Prostate gland (tissue), 2 donors: Measurements from ENCODE around the gene EIF2D. TPM values are rescaled to one million over a fixed set of nuclear protein-coding genes. Genes with fewer than 3 reads are reported as not detected.

Experiments
- DNase-seq: peaks from one replicate; pipeline ENCODE4 v3.0.0-alpha.2; 2019; ENCODE audit warnings: low spot score
- H3K27ac ChIP-seq, 2 donors: fragments of 200-600 bp; sonication (generic); 2 replicates each; pipeline ENCODE4 v1.5.1; 2017 to 2019
- H3K27me3 ChIP-seq: fragments of 200-600 bp; sonication (generic); replicated peaks from 2 replicates; pipeline ENCODE4 v1.5.1; 2019; ENCODE audit not compliant: insufficient read depth
- H3K36me3 ChIP-seq, 2 donors: fragments of 200-600 bp; sonication (generic); 1 replicate in 1 of 2; 2 replicates in 1 of 2; pipeline versions ENCODE4 v1.5.1 to v1.8.1; 2017 to 2019
- H3K4me1 ChIP-seq: fragments of 200-600 bp; sonication (generic); replicated peaks from 2 replicates; pipeline ENCODE4 v1.5.1; 2019
- H3K4me3 ChIP-seq, 2 donors: fragments of 200-600 bp; sonication (generic); 2 replicates each; pipeline ENCODE4 v1.5.1; 2017 to 2019
- H3K9me3 ChIP-seq: fragments of 200-600 bp; sonication (generic); 2 replicates; pipeline ENCODE4 v1.5.1; 2017
- POLR2A ChIP-seq: fragments of 450-650 bp; IDR thresholded peaks from one replicate; pipeline ENCODE4 v1.6.1; 2016; ENCODE audit warnings: antibody characterized with exemption, mild to moderate bottlenecking
- POLR2AphosphoS5 ChIP-seq: sonication (generic); formaldehyde crosslinking; IDR thresholded peaks from one replicate; pipeline ENCODE4 v1.6.1; 2017; ENCODE audit warnings: antibody characterized with exemption
- WGBS: methylation state at CpG from one replicate; pipeline ENCODE4 v1.1.5; 2018; 5-methylcytosine and 5-hydroxymethylcytosine counted together
- intact Hi-C: fragments of 100-400 bp; cut with DNase I; formaldehyde crosslinking; loops from one replicate; pipeline ENCODE4 v1.14.2; 2022
- total RNA-seq, 2 donors: library from RNA; depleted of rRNA; stranded (reverse); fragments of >200 nt; gene quantifications; one replicate each; pipeline ENCODE4 v1.1.0, GENCODE V29; 2016
- TF ChIP-seq, protein P1 (sequence below), 4 experiments: fragments of 200-600 bp in 2 of 4; fragments of 450-650 bp in 2 of 4; sonication (generic) in 2 of 4; IDR thresholded peaks; 1 replicate in 3 of 4; 2 replicates in 1 of 4; pipeline ENCODE4 v1.5.1; 2016 to 2019; ENCODE audit warnings: antibody characterized with exemption in 4 of 4, mild to moderate bottlenecking in 2 of 4, moderate library complexity in 2 of 4

The EIF2D gene
- total RNA-seq, 2 donors from 2014 or later: 42.8 to 60.2 TPM

DNA sequence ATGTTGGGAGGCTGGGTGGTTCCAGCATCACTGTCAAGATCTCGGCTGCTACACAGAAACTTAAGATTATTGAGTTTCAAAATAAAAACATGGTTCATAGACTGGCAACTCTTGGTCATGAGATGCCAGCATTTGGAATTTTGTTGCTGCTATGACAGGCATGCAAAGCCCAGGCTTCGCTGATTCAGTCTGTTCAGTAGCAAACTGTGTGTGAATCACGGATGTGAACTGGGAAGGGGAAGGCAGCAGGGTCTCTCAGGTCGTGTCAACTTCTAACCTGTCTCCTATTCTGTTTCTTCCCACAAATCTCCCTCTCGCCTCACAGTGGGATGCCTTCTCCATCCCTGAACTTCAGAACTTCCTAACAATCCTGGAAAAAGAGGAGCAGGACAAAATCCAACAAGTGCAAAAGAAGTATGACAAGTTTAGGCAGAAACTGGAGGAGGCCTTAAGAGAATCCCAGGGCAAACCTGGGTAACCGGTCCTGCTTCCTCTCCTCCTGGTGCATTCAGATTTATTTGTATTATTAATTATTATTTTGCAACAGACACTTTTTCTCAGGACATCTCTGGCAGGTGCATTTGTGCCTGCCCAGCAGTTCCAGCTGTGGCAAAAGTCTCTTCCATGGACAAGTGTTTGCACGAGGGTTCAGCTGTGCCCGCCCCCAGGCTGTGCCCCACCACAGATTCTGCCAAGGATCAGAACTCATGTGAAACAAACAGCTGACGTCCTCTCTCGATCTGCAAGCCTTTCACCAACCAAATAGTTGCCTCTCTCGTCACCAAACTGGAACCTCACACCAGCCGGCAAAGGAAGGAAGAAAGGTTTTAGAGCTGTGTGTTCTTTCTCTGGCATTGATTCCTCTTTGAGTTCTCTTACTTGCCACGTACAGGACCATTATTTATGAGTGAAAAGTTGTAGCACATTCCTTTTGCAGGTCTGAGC is 25.5 kb downstream of the EIF2D start:
- peaks cover 8% of the 10 kb centered on the region for H3K4me1 ChIP-seq
- no peak overlapping the region for H3K4me3 ChIP-seq
- peak overlapping the region; percentile 59 to 63 for H3K27ac ChIP-seq
- no peaks in the 10 kb centered on the region for H3K27me3 ChIP-seq
- intact Hi-C loops: no loop called here
- H3K36me3 ChIP-seq: no peaks in the 10 kb centered on the region
- WGBS: 40% methylated on average over 13 of the region's 13 CpGs
- no peaks in the 10 kb centered on the region for H3K9me3 ChIP-seq
- peak; percentile 77 for DNase-seq
- TF ChIP-seq, protein P1, sequence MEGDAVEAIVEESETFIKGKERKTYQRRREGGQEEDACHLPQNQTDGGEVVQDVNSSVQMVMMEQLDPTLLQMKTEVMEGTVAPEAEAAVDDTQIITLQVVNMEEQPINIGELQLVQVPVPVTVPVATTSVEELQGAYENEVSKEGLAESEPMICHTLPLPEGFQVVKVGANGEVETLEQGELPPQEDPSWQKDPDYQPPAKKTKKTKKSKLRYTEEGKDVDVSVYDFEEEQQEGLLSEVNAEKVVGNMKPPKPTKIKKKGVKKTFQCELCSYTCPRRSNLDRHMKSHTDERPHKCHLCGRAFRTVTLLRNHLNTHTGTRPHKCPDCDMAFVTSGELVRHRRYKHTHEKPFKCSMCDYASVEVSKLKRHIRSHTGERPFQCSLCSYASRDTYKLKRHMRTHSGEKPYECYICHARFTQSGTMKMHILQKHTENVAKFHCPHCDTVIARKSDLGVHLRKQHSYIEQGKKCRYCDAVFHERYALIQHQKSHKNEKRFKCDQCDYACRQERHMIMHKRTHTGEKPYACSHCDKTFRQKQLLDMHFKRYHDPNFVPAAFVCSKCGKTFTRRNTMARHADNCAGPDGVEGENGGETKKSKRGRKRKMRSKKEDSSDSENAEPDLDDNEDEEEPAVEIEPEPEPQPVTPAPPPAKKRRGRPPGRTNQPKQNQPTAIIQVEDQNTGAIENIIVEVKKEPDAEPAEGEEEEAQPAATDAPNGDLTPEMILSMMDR (IDR thresholded peaks at IDR 0.05): no peak
- TF ChIP-seq POLR2A (no peak), POLR2AphosphoS5 (peak; percentile 71)

DNA sequence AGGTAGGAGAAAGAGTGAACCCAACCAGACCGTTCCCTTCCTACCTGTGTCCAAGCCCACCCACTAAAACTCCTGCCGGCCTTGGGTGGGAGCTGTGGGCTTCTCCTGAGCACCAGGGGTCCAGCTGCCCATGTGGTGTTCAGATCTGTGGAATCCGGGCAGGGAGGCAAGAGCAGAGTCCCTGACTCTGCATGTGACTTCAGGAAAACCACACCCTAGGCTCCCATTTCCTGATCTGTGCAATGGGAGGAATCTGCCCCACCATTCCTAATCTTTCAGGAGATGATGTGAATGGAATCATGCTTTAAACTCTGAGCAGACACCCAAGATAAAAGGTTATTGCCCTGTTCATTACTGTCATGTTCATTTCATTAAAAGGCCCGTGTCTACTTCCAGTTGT is 27.6 kb downstream of the EIF2D start:
- TF ChIP-seq POLR2A: no peak
- TF ChIP-seq, protein P1 (IDR thresholded peaks at IDR 0.05): no peak
- TF ChIP-seq POLR2AphosphoS5: no peak
- H3K4me3 ChIP-seq: no peak overlapping the region
- intact Hi-C loops: loop anchor here (2.0 kb wide), 1 partner anchor 94 kb away; no protein-coding TSS in a partner anchor
- no peaks in the 10 kb centered on the region for H3K27me3 ChIP-seq
- H3K4me1 ChIP-seq: peaks cover 8% of the 10 kb centered on the region
- no peak for DNase-seq
- H3K9me3 ChIP-seq: no peaks in the 10 kb centered on the region
- WGBS: 79% methylated on average over 4 of the region's 4 CpGs
- no peak overlapping the region for H3K27ac ChIP-seq
- no peaks in the 10 kb centered on the region for H3K36me3 ChIP-seq

DNA sequence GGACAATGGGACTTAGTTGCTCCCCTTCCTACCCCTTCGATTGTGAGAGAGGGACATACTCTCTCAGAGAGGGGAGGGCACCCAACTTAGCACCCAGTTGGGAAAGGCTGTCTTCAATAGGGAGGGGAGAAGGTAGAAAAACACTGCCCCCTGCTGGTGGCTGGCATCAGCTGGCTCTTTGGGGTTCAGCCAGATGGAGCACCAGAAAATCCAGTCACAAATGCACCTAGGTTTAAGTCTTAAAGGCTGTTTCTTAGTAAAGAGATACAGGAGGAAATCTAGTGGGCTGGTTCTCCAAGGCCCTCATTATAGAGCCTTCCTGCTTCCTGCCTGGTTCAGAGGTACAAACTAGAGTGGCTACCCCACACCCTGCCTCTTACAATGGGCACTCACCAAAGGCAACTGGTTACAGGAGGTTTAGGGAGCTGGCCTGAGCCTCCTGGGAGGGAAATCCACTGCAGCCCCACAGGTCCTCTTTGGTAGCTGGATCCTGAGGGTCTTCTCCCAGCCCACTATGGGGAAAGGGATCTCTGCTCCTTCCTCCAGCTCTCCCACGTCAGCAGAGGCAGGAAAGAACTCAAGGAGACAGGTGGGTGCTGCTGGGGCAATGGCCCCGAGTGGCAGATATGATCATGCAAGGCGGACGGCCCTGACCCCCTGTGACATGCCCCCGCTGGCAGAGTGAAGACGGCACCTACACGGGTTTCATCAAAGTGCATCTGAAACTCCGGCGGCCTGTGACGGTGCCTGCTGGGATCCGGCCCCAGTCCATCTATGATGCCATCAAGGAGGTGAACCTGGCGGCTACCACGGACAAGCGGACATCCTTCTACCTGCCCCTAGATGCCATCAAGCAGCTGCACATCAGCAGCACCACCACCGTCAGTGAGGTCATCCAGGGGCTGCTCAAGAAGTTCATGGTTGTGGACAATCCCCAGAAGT is 28.3 kb downstream of the EIF2D start:
- Histone ChIP-seq H3K36me3 (no peaks in the 10 kb centered on the region), H3K4me3 (no peak overlapping the region), H3K27me3 (no peaks in the 10 kb centered on the region), H3K9me3 (no peaks in the 10 kb centered on the region), H3K27ac (no peak overlapping the region), H3K4me1 (peaks cover 8% of the 10 kb centered on the region)
- intact Hi-C loops: loop anchor here (2.0 kb wide), 2 partner anchors 43 to 93 kb away; no protein-coding TSS in a partner anchor
- DNase-seq: peak; percentile 79
- WGBS: 84% methylated on average over 14 of the region's 16 CpGs
- no peak for TF ChIP-seq POLR2A
- TF ChIP-seq, protein P1 (IDR thresholded peaks at IDR 0.05): peak; percentile 91 to 96 (median 94)
- TF ChIP-seq POLR2AphosphoS5: peak; percentile 64

DNA sequence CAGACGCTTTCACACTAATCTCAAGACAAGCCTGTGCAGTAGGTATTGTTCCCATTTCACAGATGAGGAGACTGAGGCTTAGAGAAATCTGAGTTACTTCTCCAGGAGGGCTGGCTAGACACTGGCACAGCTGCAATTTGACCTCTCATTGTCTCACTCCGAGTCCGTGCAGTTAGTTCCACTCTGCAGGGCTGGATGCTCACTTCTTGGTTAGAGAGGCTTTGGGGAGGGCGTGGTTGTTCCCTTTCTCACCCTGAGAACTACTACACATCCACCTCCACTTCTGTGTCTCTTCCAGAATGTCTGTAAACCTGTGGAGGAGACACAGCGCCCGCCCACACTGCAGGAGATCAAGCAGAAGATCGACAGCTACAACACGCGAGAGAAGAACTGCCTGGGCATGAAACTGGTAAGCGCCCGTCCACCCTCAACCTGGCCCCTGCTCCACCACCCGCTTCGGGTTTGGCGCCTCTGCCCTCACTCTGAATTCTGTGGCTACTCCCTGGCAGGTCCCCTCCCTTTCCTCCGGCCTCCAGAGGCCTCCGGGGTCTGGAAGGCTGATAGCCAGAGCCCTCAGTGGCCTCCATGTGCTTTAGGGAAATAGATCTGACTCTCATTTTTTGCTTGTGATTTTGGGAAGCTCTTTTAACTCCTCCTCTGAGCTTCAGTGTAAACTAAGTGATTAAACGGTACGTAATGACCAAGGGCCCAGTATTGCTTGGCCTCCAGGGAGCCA is 29.1 kb downstream of the EIF2D start:
- H3K4me1 ChIP-seq: peaks cover 8% of the 10 kb centered on the region
- intact Hi-C loops: loop anchor here (2.0 kb wide), 1 partner anchor 42 kb away; no protein-coding TSS in a partner anchor
- DNase-seq: no peak
- WGBS: 47% methylated on average over 18 of the region's 18 CpGs
- TF ChIP-seq POLR2AphosphoS5 (no peak), POLR2A (no peak)
- TF ChIP-seq, protein P1 (IDR thresholded peaks at IDR 0.05): no peak
- no peaks in the 10 kb centered on the region for H3K36me3 ChIP-seq
- H3K9me3 ChIP-seq: no peaks in the 10 kb centered on the region
- H3K27ac ChIP-seq: no peak overlapping the region
- H3K4me3 ChIP-seq: no peak overlapping the region
- H3K27me3 ChIP-seq: no peaks in the 10 kb centered on the region
